MM.1S (cell line): ENCODE results near the gene NEDD4L.

ENCODE experiments used
- DNase-seq: peaks from one replicate; pipeline ENCODE4 v3.0.0-alpha.2; 2015
- H2AFZ ChIP-seq: fragments of 300-600 bp; sonication (generic); 2 replicates; pipeline ENCODE4 v1.6.0; 2016; ENCODE audit warnings: antibody characterized with exemption, low read length
- H3F3A ChIP-seq: fragments of 300-600 bp; sonication (generic); 2 replicates; pipeline ENCODE4 v1.6.1; 2016; ENCODE audit warnings: mild to moderate bottlenecking, antibody characterized with exemption, low read length, moderate library complexity, mixed read lengths; ENCODE audit not compliant: insufficient read depth
- H3K27ac ChIP-seq: fragments of 300-600 bp; sonication (generic); 2 replicates; pipeline ENCODE4 v1.5.1; 2016; ENCODE audit warnings: mild to moderate bottlenecking, low read length
- H3K27me3 ChIP-seq: fragments of 300-600 bp; sonication (generic); replicated peaks from 2 replicates; pipeline ENCODE4 v1.6.0; 2016; ENCODE audit warnings: low read length; ENCODE audit not compliant: insufficient read depth
- H3K36me3 ChIP-seq: fragments of 300-600 bp; sonication (generic); replicated peaks from 2 replicates; pipeline ENCODE4 v1.6.1; 2016; ENCODE audit warnings: mild to moderate bottlenecking, low read length, mixed read lengths; ENCODE audit not compliant: insufficient read depth
- H3K4me1 ChIP-seq: fragments of 300-600 bp; sonication (generic); 2 replicates; pipeline ENCODE4 v1.6.1; 2016; ENCODE audit warnings: low read length, mixed read lengths
- H3K4me2 ChIP-seq: fragments of 300-600 bp; sonication (generic); 2 replicates; pipeline ENCODE4 v1.6.0; 2016; ENCODE audit warnings: low read depth, low read length
- H3K4me3 ChIP-seq: fragments of 300-600 bp; sonication (generic); 2 replicates; pipeline ENCODE4 v1.5.1; 2016; ENCODE audit warnings: low read length, mixed read lengths
- H3K79me2 ChIP-seq: fragments of 300-600 bp; sonication (generic); 2 replicates; pipeline ENCODE4 v1.6.1; 2016; ENCODE audit warnings: mixed run types, low read length, mixed read lengths
- H3K9ac ChIP-seq: fragments of 300-600 bp; sonication (generic); 2 replicates; pipeline ENCODE4 v1.6.1; 2016; ENCODE audit warnings: low read length, mixed read lengths
- H3K9me2 ChIP-seq: fragments of 300-600 bp; sonication (generic); replicated peaks from 2 replicates; pipeline ENCODE4 v1.6.1; 2016; ENCODE audit warnings: mild to moderate bottlenecking, low read length, mixed read lengths; ENCODE audit not compliant: insufficient read depth
- H3K9me3 ChIP-seq: fragments of 300-600 bp; sonication (generic); replicated peaks from 2 replicates; pipeline ENCODE4 v1.6.1; 2016; ENCODE audit warnings: mild to moderate bottlenecking, low read length, mixed read lengths; ENCODE audit not compliant: insufficient read depth
- H4K20me1 ChIP-seq: fragments of 300-600 bp; sonication (generic); 2 replicates; pipeline ENCODE4 v1.6.1; 2016; ENCODE audit warnings: mild to moderate bottlenecking, low read length, moderate library complexity, mixed read lengths; ENCODE audit not compliant: insufficient read depth
- EZH2 ChIP-seq: fragments of 300-600 bp; sonication (generic); optimal IDR thresholded peaks from 2 replicates; pipeline ENCODE3; 2017; ENCODE audit warnings: low read depth, mild to moderate bottlenecking, antibody characterized with exemption, low read length, mixed read lengths
- EZH2phosphoT487 ChIP-seq: fragments of 300-600 bp; sonication (generic); IDR thresholded peaks from 2 replicates; pipeline ENCODE4 v1.6.1; 2018; ENCODE audit warnings: antibody characterized with exemption, low read length
- TF ChIP-seq, protein P1 (sequence below): fragments of 300-600 bp; sonication (generic); IDR thresholded peaks from 2 replicates; pipeline ENCODE4 v1.5.1; 2016; ENCODE audit warnings: antibody characterized with exemption, low read length, mixed read lengths

Gene NEDD4L

DNA sequence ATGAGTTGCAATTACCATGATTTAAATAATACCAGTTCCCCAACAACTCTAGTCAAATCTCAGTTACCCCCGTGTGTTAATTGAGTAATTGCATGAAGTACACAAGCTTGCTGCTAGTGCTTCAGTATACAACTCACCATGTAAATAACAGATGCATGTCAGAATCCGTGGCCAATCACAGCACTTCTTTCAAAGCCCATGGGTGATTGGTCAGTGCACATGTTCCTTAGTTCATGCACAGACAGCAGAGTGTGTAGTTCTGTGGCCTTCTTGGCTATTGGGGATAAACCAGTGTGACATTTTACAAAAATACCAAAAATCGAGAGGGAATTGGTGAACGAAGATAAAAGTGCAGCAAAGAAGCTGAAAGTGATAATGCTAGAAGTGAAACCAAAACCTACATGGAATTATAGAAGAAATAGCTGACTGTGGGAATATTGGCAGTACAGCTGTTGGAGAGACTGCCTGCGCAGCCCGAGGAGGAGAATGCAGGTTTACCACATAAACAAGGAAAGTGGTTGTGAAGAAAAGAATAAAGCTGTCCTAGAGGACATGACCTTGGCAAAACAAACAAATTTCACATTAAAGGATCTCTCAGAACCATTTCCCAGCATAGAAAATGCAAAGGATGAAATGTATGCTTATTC, 59.4 kb downstream of the NEDD4L start:
- no peak for DNase-seq
- no peak overlapping the region for H3K4me2 ChIP-seq
- H3K27ac ChIP-seq = no peak overlapping the region
- H3K27me3 ChIP-seq = no peaks in the 10 kb centered on the region
- H3K36me3 ChIP-seq = no peaks in the 10 kb centered on the region
- no peak overlapping the region for H3K4me3 ChIP-seq
- peaks cover 13% of the 10 kb centered on the region for H3K4me1 ChIP-seq
- H2AFZ ChIP-seq = no peak overlapping the region
- H4K20me1 ChIP-seq = no peaks in the 10 kb centered on the region
- H3F3A ChIP-seq = no peaks in the 10 kb centered on the region
- H3K9ac ChIP-seq = no peak overlapping the region
- no peaks in the 10 kb centered on the region for H3K79me2 ChIP-seq
- H3K9me2 ChIP-seq = no peaks in the 10 kb centered on the region
- H3K9me3 ChIP-seq = no peaks in the 10 kb centered on the region
- TF ChIP-seq EZH2 = no peak
- TF ChIP-seq EZH2phosphoT487 = no peak
- TF ChIP-seq, protein P1, sequence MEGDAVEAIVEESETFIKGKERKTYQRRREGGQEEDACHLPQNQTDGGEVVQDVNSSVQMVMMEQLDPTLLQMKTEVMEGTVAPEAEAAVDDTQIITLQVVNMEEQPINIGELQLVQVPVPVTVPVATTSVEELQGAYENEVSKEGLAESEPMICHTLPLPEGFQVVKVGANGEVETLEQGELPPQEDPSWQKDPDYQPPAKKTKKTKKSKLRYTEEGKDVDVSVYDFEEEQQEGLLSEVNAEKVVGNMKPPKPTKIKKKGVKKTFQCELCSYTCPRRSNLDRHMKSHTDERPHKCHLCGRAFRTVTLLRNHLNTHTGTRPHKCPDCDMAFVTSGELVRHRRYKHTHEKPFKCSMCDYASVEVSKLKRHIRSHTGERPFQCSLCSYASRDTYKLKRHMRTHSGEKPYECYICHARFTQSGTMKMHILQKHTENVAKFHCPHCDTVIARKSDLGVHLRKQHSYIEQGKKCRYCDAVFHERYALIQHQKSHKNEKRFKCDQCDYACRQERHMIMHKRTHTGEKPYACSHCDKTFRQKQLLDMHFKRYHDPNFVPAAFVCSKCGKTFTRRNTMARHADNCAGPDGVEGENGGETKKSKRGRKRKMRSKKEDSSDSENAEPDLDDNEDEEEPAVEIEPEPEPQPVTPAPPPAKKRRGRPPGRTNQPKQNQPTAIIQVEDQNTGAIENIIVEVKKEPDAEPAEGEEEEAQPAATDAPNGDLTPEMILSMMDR = no peak

DNA sequence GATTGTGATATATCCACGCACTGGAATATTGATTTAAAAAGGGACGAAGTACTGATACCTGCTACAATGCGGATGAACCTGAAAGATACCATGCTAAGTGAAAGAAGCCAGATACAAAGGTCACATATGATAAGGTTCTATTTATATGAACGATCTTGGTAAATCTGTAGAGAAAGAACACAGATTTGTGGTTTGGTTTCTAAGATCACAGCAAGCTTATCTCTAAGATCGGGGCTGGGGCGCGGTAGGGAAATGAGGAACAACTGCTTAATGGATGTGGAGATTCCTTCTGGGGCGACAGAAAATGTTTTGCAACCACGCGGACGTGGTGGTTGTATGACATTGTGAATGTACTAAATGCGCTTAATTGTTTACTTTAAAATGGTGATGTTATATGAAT, 60.1 kb downstream of the NEDD4L start:
- no peak overlapping the region for H3K4me2 ChIP-seq
- peaks cover 13% of the 10 kb centered on the region for H3K4me1 ChIP-seq
- H3K9me3 ChIP-seq = no peaks in the 10 kb centered on the region
- no peaks in the 10 kb centered on the region for H3F3A ChIP-seq
- no peak for DNase-seq
- H3K36me3 ChIP-seq = no peaks in the 10 kb centered on the region
- no peak overlapping the region for H3K27ac ChIP-seq
- no peaks in the 10 kb centered on the region for H4K20me1 ChIP-seq
- no peak overlapping the region for H3K9ac ChIP-seq
- H3K27me3 ChIP-seq = no peaks in the 10 kb centered on the region
- no peaks in the 10 kb centered on the region for H3K79me2 ChIP-seq
- no peaks in the 10 kb centered on the region for H3K9me2 ChIP-seq
- no peak overlapping the region for H3K4me3 ChIP-seq
- no peak overlapping the region for H2AFZ ChIP-seq
- no peak for TF ChIP-seq EZH2phosphoT487
- TF ChIP-seq, protein P1 = no peak
- no peak for TF ChIP-seq EZH2

DNA sequence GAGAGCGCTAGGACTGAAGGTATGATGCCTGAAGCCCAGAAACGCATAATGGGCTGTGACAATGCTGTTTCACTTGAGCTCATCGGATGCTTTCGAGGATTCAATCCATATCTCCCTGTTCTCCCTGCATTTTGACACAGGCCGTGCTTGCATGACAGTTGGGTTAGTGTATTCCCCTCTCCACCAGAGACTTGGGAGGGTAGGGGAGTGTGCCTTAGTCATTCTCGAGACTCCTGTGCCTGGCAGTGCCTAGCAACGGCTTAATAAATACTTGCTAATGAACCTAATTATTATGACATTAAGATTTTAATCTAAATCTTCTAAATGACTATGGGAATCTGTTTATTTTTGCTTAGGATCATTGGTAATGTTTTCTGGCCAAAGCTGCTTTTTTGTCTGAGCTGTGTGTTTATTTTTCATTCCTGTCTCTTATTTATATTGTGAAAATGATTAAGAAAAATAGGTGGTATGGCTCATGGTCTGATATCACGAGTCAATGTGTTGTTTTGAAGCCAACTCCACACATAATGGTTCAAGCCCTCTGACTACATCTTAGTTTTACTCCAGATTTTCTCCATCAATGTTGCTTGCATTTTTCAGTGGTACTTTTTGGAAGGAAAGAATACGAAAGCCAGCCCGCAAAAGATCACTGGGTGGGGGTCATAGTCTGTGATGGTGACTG, 61.3 kb downstream of the NEDD4L start:
- no peaks in the 10 kb centered on the region for H3K36me3 ChIP-seq
- no peaks in the 10 kb centered on the region for H4K20me1 ChIP-seq
- H3K9me2 ChIP-seq = no peaks in the 10 kb centered on the region
- H3K9ac ChIP-seq = no peak overlapping the region
- peaks cover 2% of the 10 kb centered on the region; the same call in 1 of the 2 replicates for H3K4me1 ChIP-seq
- no peak overlapping the region for H3K4me2 ChIP-seq
- H3K27ac ChIP-seq = no peak overlapping the region
- H3K9me3 ChIP-seq = no peaks in the 10 kb centered on the region
- H3K79me2 ChIP-seq = no peaks in the 10 kb centered on the region
- TF ChIP-seq EZH2 = no peak
- TF ChIP-seq, protein P1 = no peak
- TF ChIP-seq EZH2phosphoT487 = no peak
- no peak for DNase-seq
- no peak overlapping the region for H2AFZ ChIP-seq
- no peak overlapping the region for H3K4me3 ChIP-seq
- no peaks in the 10 kb centered on the region for H3K27me3 ChIP-seq
- no peaks in the 10 kb centered on the region for H3F3A ChIP-seq
